ENCODE measurements around the gene DAGLB.

DNA sequence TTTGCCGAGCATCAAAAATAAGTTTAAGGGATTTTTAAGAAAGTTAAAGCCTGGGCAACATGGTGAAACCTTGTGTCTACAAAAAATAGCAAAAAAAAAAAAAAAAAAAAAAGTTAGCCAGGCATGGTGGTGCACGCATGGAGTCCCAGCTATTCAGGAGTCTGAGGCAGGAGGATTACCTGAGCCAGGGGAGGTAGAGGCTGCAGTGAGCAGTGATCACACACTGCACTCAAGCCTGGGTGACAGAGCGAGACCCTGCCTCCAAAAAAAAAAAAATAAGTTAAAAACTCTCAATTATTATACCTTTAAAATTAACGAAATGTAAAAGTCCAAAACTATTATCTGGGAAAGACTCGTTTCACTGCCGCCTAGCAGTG, 35.0 kb upstream of the DAGLB start:
- TF ChIP-seq GATA3 (IDR thresholded peaks at IDR 0.05; ENCODE audit: low read depth, low read length) (no peak), GATA2 (IDR thresholded peaks at IDR 0.05; ENCODE audit: low read depth, low read length) (no peak)
